ENCODE measurements around the gene TNFAIP6. TPM values are rescaled to one million over a fixed set of nuclear protein-coding genes. Genes with fewer than 3 reads are reported as not detected.
"Not testable (repeated sequence)": the region's sequence is repeated elsewhere in the genome, so short reads cannot be mapped to it uniquely, and the experiment has no call there.

TNFAIP6 gene
- total RNA-seq, 1 experiment from 2014 or later, result not detected

DNA sequence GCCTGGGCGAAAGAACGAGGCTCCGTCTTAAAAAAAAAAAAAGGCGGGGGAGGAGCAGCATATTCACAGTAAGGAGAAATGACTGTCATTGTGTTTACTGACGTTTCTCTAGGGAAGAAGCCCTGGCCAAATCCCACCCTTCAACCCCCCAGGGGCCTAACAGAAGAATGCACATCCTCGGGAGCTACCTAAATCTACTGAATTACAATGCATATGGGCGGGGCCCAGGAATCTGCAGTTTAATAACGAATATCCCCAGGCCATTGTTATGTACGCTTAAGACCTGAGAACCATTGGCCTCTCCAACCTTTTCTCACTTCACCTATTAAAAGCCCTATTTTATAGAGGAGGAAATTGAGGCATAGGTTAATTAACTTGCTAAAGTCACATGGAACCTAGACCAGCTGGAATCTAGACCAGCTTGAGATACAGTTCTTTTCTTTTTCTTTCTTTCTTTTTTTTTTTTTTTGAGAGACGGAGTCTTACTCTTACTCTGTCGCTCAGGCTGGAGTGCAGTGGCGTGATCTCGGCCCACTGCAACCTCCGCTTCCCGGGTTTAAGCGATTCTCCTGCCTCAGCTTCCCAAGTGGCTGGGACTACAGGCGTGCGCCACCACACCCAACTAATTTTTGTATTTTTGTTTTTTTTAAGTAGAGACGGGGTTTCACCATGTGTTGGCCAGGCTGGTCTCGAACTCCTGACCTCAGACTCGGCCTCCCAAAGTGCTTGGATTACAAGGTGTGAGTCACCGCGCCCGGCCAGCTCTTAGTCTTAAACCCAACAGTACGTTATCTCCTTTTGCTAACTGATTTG, 51.6 kb downstream of the TNFAIP6 start:
- in situ Hi-C loops (cut with HindIII; ENCODE audit: low sequenced_read_pairs), result no loop called here

DNA sequence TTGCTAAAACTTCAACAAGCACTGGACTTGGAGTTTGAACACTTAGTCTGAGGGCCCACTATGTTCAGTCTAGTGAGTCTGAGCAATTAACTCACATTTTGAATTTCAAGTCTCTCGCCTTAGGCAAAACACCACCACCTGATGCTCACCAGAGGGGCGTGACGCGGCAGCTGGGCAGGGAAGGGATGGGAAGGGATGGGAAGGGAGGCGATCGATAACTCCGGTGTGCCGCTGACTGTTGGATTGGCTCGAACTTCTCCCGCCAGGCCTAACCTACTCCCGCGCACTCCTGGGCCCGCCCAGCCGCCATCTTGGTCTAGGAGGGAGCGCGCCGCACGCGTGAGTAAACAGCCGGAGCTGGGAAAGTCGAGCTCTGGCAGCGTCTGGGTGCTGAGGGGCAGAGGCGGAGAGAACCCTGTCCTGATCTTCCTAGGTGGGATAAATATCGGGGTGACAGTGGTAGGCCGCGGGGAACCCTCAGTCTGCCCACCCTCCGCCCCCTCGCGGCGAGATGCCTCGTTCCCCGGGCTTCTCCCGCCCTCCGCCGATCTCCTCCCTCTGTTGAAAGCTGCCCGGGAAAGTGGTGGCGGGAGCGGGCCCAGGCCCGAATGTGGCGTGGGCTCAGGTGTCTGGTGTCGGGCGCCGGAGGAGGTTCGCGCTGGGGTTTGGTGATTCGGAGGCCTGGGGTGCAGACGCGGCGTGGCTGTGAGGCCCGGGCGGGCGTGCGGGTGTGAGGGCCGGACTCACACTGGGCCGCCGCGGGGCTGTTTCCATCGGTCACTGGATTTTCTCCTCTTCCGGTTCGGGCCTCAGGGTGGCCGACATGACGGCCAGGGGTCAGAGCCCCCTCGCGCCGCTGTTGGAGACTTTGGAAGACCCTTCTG, 52.5 kb downstream of the TNFAIP6 start, which contains the start of gene RIF1:
TSS of gene RIF1 (plus strand) at position 302 of the 884 bp plus-strand sequence. CDS start at position 824, 522 bp downstream.
- in situ Hi-C loops (cut with HindIII; ENCODE audit: low sequenced_read_pairs), result no loop called here
- DNase-seq (ENCODE audit: low spot score), result peak; percentile 89

More for the DNA sequence above, 51.6 kb downstream of the TNFAIP6 start:
- DNase-seq (ENCODE audit: low spot score), result no peak

DNA sequence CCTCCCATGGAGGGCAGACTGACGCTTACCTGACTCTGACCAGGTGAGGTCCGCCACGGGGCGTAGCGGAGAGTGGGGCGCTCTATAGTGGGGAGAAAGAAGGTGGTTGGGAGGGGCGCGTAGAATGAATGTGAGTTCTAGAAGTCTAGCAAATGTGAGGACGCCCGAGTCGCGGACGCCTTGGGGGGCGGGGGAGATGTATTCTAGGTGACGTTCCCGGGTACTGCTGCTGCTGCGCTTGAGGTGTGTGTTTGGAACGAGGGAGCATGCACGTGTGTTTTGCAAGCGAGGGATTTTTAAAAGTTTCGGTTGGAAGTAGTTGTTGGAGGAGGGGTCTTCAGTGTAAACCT, 53.1 kb downstream of the TNFAIP6 start:
- DNase-seq (ENCODE audit: low spot score), result peak; percentile 38
- in situ Hi-C loops (cut with HindIII; ENCODE audit: low sequenced_read_pairs), result no loop called here

DNA sequence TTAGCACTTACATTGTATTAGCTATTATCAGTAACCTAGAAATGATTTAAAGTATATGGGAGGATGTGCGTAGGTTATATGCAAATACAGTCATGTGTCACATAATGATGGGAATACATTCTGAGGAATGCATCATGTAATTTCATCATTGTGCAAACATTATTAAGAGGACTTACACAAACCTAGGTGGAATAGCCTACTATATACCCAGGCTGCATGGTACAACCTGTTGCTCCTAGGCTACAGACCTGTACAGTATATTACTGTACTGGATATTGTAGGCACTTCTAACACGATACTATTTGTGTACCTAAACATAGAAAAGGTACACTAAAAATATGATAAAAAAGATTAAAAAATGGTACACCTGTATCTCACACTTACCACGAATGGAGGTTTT, 60.3 kb downstream of the TNFAIP6 start:
- DNase-seq (ENCODE audit: low spot score), result no peak
- in situ Hi-C loops (cut with HindIII; ENCODE audit: low sequenced_read_pairs), result no loop called here

DNA sequence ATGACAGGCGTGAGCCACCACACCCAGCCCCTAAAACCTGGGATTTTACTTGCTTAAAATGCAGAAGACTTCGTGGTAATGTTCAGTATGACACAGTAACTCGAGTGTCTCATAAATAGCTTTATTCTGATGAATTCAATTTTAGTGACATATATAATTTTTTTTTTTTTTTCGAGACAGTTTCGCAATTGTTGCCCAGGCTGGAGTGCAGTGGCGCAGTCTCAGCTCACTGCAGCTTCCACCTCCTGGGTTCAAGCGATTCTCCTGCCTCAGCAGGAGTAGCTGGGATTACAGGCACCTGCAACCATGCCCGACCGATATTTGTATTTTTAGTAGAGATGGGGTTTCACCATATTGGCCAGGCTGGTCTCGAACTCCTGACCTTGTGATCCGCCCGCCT, 64.3 kb downstream of the TNFAIP6 start:
- in situ Hi-C loops (cut with HindIII; ENCODE audit: low sequenced_read_pairs); DNase-seq (ENCODE audit: low spot score): not testable (repeated sequence)

DNA sequence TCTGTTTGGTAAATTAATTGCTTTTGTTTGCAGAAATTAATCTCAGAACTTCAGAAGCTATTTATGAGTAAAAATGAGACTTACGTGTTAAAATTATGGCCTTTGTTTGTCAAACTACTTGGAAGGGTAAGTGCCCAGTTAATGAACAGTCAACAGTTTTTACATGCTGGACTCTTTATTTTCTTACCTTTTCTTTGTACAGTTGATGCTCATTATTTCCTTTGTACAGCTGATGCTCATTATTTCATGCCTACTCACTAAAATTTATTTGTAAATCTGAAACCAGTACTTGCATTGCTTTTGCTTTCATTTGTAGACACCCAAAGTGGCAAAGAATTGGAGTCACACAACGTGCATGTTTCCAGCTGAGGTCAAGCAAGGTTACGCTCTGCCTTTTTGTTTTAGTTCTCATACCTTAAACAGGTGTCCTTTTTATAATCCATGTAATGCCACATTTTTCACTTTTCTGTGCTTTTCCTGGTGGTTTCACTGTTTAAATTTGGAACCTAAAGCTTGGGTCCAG, 65.6 kb downstream of the TNFAIP6 start:
- in situ Hi-C loops (cut with HindIII; ENCODE audit: low sequenced_read_pairs), result no loop called here
- DNase-seq (ENCODE audit: low spot score), result no peak

DNA sequence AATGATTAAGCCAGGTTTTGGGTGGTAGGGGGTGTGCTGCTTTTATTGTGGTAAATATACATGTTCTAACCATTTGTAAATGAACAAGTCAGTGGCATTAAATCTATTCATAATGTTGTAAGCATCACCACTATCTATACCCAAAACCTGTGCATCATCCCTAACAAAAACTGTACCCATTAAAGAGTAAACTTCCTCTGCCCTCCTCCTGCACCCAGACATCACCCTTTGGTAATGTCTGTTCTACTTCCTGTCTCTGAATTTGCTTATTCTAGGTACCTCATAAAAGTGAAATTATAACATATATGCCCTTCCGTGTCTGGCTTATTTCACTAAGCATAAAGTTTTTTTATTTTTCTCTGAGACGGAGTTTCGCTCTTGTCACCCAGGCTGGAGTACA, 66.4 kb downstream of the TNFAIP6 start:
- DNase-seq (ENCODE audit: low spot score), result no peak
- in situ Hi-C loops (cut with HindIII; ENCODE audit: low sequenced_read_pairs), result no loop called here

Other genes starting within 250 kb of the TNFAIP6 start
- gene RBM43, start 95.7 kb upstream of the TNFAIP6 start, total RNA-seq (2014; rRNA removed; shearing (Covaris generic)), result 3.5 and 5.2 TPM in 2 replicates
- not detected in 2 replicates for gene NMI, start 67.9 kb upstream of the TNFAIP6 start, total RNA-seq (2014; rRNA removed; shearing (Covaris generic))
- 20.9 and 26.8 TPM in 2 replicates for gene RIF1, start 52.3 kb downstream of the TNFAIP6 start, total RNA-seq (2014; rRNA removed; shearing (Covaris generic))